GM19025 (cell line): ENCODE results near the gene TPCN1.

Source experiments
- ATAC-seq: cut with Tn5 transposase; IDR thresholded peaks from one replicate; pipeline ENCODE4 v1.9.1; 2021; ENCODE audit warnings: mild to moderate bottlenecking, low read depth, moderate library complexity; ENCODE audit not compliant: unreplicated experiment

The TPCN1 gene

GRCh38 chr12:113257564-113257963 is 36.3 kb downstream of the TPCN1 start:
- ATAC-seq = no peak

GRCh38 chr12:113260127-113260526 is 38.9 kb downstream of the TPCN1 start:
- no peak for ATAC-seq

- no peak for ATAC-seq
Measured at GRCh38 chr12:113260636-113261300, 39.5 kb downstream of the TPCN1 start.

GRCh38 chr12:113261847-113262470 is 40.7 kb downstream of the TPCN1 start:
- ATAC-seq = no peak

GRCh38 chr12:113262710-113263109 is 41.4 kb downstream of the TPCN1 start:
- no peak for ATAC-seq

GRCh38 chr12:113263431-113263963 is 42.2 kb downstream of the TPCN1 start:
- no peak for ATAC-seq

- no peak for ATAC-seq
Measured at GRCh38 chr12:113266106-113266895, 45.0 kb downstream of the TPCN1 start.

GRCh38 chr12:113267621-113268020 is 46.4 kb downstream of the TPCN1 start:
- ATAC-seq = no peak

GRCh38 chr12:113268136-113268535 is 46.9 kb downstream of the TPCN1 start:
- ATAC-seq = no peak

- ATAC-seq = no peak
Measured at GRCh38 chr12:113268621-113269020, 47.4 kb downstream of the TPCN1 start.

GRCh38 chr12:113269257-113269943 is 48.1 kb downstream of the TPCN1 start:
- no peak for ATAC-seq

- no peak for ATAC-seq
Measured at GRCh38 chr12:113270709-113271009, 49.4 kb downstream of the TPCN1 start.

GRCh38 chr12:113271466-113271852 is 50.2 kb downstream of the TPCN1 start:
- ATAC-seq = no peak

- no peak for ATAC-seq
Measured at GRCh38 chr12:113271853-113272561, 50.7 kb downstream of the TPCN1 start.

- ATAC-seq = no peak
Measured at GRCh38 chr12:113273053-113273725, 51.9 kb downstream of the TPCN1 start.

- ATAC-seq = no peak
Measured at GRCh38 chr12:113274848-113275247, 53.6 kb downstream of the TPCN1 start.

GRCh38 chr12:113276306-113276705 is 55.0 kb downstream of the TPCN1 start:
- ATAC-seq = no peak

- no peak for ATAC-seq
Measured at GRCh38 chr12:113276946-113277500, 55.8 kb downstream of the TPCN1 start.

GRCh38 chr12:113277511-113277910 is 56.2 kb downstream of the TPCN1 start:
- ATAC-seq = no peak
